ENCODE data around the gene KCNT2.
A peak's percentile ranks its signal among the peaks of the same experiment; 100 is the strongest.
"Not testable (repeated sequence)": the region's sequence is repeated elsewhere in the genome, so short reads cannot be mapped to it uniquely, and the experiment has no call there.

The KCNT2 gene

DNA sequence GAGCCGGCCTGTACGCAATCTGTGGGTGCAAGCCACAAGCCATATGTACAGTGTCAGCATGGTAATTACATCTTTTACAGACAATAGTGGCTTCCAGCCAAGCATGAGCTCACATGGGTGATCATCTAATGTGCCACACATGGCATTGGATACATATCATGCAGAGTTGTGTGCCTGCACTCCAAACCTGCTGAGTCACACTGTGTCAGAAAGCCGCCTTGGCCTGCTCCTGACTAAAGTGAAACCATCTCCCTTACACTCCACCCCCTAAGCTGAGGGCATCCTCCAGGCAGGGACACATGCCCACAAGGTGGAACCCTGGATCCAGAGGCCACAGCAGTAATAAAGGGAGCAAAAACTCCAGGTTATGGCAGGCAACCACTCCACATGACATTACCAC lies 72.5 kb downstream of the KCNT2 start:
- peak; percentile 16 to 38 for DNase-seq (ENCODE audit: low read depth in 2 of 2)
- TF ChIP-seq, protein P1, sequence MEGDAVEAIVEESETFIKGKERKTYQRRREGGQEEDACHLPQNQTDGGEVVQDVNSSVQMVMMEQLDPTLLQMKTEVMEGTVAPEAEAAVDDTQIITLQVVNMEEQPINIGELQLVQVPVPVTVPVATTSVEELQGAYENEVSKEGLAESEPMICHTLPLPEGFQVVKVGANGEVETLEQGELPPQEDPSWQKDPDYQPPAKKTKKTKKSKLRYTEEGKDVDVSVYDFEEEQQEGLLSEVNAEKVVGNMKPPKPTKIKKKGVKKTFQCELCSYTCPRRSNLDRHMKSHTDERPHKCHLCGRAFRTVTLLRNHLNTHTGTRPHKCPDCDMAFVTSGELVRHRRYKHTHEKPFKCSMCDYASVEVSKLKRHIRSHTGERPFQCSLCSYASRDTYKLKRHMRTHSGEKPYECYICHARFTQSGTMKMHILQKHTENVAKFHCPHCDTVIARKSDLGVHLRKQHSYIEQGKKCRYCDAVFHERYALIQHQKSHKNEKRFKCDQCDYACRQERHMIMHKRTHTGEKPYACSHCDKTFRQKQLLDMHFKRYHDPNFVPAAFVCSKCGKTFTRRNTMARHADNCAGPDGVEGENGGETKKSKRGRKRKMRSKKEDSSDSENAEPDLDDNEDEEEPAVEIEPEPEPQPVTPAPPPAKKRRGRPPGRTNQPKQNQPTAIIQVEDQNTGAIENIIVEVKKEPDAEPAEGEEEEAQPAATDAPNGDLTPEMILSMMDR (IDR thresholded peaks at IDR 0.05; ENCODE audit: low read depth, low read length), result no peak
- H3K4me3 ChIP-seq (replicated peaks in 1 of 2; ENCODE audit: low read depth in 2 of 2, low read length in 2 of 2), result no peak overlapping the region

DNA sequence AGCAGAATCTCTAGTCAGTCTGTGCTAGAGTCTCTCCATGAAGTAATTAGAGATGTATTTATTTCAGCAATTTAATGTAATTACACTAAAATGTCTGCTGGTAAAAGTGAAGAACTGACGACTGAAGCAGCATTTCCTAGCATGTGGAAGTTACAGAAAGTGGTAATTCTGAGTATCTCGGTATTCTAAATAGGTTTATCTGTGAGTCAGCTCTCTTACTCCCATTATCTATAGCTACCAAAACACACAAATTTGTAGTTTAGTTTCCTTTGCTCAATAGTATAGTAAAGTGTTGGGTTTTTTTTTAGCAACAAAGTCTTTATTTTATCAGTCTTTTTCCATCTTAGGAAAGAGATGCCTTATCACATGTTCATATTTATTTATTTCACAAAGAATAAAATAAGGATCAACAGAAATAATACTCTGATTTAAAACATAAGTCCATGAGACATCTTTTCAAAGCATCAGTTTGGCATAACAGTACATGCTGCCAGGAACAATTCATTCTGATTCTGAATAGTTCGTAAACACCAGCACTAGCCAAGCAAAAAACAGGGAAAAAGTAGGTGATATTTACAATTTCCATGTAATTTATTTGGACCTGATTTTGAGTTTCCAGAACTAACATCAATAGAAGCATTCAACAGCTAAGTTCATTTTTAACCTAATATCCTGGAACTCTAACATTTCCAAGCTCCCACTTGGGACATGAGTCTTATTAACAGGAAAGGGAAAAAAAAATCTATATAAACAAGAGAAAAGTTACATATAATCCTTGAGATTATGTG lies 76.3 kb downstream of the KCNT2 start:
- no peak overlapping the region for H3K4me3 ChIP-seq (replicated peaks in 1 of 2; ENCODE audit: low read depth in 2 of 2, low read length in 2 of 2)
- TF ChIP-seq, protein P1 (IDR thresholded peaks at IDR 0.05; ENCODE audit: low read depth, low read length), result no peak
- peak in 1 of 2 donors; percentile 19 for DNase-seq (ENCODE audit: low read depth in 2 of 2)

DNA sequence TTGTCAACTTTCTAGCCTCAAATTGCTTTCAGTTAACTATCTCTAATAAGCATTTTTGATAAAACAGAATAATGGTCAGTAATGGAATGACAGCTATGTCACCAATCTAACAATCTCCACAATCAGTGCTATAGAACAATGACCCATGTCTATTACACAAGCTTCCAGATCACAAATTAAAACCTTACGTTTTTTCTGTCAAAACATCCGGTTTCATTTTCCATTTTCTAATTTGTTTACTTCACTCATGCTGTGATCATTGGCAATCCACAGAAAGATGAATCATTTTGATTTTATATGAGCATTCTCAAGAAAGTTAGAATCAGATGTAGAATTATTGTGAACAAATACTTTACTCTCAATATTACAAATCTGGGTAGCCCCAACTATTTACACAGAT lies 80.3 kb downstream of the KCNT2 start:
- no peak overlapping the region for H3K4me3 ChIP-seq (replicated peaks in 1 of 2; ENCODE audit: low read depth in 2 of 2, low read length in 2 of 2)
- TF ChIP-seq, protein P1 (IDR thresholded peaks at IDR 0.05; ENCODE audit: low read depth, low read length), result no peak
- DNase-seq (ENCODE audit: low read depth in 2 of 2), result no peak

DNA sequence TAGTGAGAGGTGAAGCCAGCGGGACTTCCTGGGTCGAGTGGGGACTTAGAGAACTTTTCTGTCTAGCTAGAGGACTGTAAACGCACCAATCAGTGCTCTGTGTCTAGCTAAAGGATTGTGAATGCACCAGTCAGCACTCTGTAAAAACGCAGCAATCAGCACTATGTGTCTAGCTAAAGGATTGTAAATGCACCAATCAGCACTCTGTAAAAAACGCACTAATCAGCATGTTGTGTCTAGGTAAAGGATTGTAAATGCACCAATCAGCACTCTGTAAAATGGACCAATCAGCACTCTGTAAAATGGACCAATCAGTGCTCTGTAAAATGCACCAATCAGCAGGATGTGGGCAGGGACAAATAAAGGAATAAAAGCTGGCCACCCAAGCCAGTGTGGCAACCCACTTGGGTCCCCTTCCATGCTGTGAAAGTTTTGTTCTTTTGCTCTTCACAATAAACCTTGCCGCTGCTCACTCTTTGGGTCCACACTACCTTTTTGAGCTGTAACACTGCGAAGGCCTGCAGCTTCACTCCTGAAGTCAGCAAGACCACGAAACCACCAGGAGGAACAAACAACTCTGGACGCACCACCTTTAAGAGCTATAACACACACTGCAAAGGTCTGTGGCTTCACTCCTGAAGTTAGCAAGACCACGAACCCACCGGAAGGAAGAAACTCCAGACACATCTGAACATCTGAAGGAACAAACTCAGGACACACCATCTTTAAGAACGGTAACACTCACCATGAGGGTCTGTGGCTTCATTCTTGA lies 85.5 kb downstream of the KCNT2 start:
- not testable (repeated sequence) for H3K4me3 ChIP-seq (replicated peaks in 1 of 2; ENCODE audit: low read depth in 2 of 2, low read length in 2 of 2); DNase-seq (ENCODE audit: low read depth in 2 of 2)

DNA sequence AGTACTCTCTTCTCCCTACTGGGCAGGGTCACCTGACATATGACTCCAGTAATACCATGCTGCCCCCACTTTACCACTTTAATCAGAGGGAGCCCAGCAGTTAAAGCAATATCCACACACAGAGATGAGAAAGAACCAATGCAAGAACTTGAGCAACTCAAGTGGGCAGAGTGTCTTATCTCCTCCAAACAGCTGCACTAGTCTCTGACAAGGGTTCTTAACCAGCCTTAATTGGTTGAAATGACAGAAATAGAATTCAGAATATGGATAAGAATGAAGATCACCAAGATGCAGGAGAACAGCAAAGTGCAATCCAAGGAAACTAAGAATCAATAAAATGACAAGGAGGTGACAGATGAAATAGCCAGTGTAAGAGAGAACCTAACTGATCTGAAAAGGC lies 91.0 kb downstream of the KCNT2 start:
- DNase-seq (ENCODE audit: low read depth in 2 of 2), result no peak
- no peak overlapping the region for H3K4me3 ChIP-seq (replicated peaks in 1 of 2; ENCODE audit: low read depth in 2 of 2, low read length in 2 of 2)
- TF ChIP-seq, protein P1 (IDR thresholded peaks at IDR 0.05; ENCODE audit: low read depth, low read length), result no peak

DNA sequence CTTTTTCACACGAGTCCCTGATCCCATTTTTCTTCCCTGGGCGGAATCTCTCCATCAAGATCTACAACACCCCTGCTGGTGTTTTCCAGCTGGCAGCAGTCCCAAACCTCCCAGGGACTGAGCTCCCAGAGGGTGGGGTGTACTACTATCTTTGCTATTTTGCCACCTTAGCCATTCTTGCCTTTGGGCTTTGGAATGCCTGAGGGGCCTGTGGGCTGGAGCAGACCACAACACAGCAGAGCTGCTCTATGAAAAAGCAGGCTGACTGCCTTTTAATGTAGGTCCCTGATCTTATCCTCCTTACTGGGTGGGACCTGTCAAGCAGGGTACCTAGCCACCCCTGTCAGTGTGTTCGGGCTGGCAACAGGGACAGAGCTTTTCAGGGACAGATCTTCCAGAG lies 91.9 kb downstream of the KCNT2 start:
- no peak for DNase-seq (ENCODE audit: low read depth in 2 of 2)
- H3K4me3 ChIP-seq (replicated peaks in 1 of 2; ENCODE audit: low read depth in 2 of 2, low read length in 2 of 2), result no peak overlapping the region
- TF ChIP-seq, protein P1 (IDR thresholded peaks at IDR 0.05; ENCODE audit: low read depth, low read length), result no peak

DNA sequence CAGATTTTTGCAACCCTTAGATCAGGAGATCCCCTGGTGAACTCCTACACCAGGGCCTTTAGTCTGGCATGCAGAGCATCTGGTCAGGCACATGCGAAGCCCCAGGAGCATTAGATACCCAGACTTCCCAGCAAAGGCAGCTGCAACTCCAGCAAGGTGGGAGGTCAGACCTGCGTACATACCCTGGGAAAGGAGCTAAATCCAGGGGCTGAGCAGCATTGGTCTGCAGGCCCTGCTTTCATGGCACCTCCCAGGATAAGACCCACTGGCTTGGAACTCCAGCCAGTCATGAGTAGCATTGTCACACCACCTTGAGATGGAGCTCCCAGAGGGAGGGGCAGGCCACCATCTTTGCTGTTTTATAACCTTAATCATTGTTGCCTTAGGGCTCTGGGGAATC lies 92.3 kb downstream of the KCNT2 start:
- no peak overlapping the region for H3K4me3 ChIP-seq (replicated peaks in 1 of 2; ENCODE audit: low read depth in 2 of 2, low read length in 2 of 2)
- no peak for DNase-seq (ENCODE audit: low read depth in 2 of 2)
- TF ChIP-seq, protein P1 (IDR thresholded peaks at IDR 0.05; ENCODE audit: low read depth, low read length), result no peak
